Effector memory CD8-positive, alpha-beta T cell (primary cell): ENCODE results near the gene PPP6R1.

Experiments
- ATAC-seq: fragments of 150-1000 bp; cut with Tn5 transposase; replicated peaks from 2 replicates; pipeline ENCODE4 v1.10.0; 2021; ENCODE audit warnings: mild to moderate bottlenecking, moderate library complexity
- DNase-seq, 3 experiments: peaks; one replicate each; pipeline ENCODE4 v3.0.0; 2021
- H3K27ac Mint-ChIP-seq, 2 donors: one replicate each; pipeline ENCODE4 v1.8.0; 2022; ENCODE audit warnings: mild to moderate bottlenecking in 2 of 2, mixed read lengths in 2 of 2, moderate library complexity in 2 of 2
- H3K27me3 Mint-ChIP-seq, 2 donors: one replicate each; pipeline ENCODE4 v1.8.0; 2022; ENCODE audit warnings: mixed read lengths in 2 of 2
- H3K36me3 Mint-ChIP-seq: one replicate; pipeline ENCODE4 v1.8.0; 2022; ENCODE audit warnings: mild to moderate bottlenecking, moderate library complexity, mixed read lengths; ENCODE audit not compliant: insufficient read depth
- H3K4me1 Mint-ChIP-seq, 2 donors: one replicate each; pipeline ENCODE4 v1.8.0; 2022; ENCODE audit warnings: low read depth in 2 of 2, mixed read lengths in 2 of 2
- H3K4me3 Mint-ChIP-seq, 2 donors: one replicate each; pipeline ENCODE4 v1.8.0; 2022; ENCODE audit warnings: mild to moderate bottlenecking in 2 of 2, mixed read lengths in 2 of 2, moderate library complexity in 2 of 2
- H3K9me3 Mint-ChIP-seq, 2 donors: one replicate each; pipeline ENCODE4 v1.8.0; 2022; ENCODE audit warnings: mixed read lengths in 2 of 2

Gene PPP6R1

DNA sequence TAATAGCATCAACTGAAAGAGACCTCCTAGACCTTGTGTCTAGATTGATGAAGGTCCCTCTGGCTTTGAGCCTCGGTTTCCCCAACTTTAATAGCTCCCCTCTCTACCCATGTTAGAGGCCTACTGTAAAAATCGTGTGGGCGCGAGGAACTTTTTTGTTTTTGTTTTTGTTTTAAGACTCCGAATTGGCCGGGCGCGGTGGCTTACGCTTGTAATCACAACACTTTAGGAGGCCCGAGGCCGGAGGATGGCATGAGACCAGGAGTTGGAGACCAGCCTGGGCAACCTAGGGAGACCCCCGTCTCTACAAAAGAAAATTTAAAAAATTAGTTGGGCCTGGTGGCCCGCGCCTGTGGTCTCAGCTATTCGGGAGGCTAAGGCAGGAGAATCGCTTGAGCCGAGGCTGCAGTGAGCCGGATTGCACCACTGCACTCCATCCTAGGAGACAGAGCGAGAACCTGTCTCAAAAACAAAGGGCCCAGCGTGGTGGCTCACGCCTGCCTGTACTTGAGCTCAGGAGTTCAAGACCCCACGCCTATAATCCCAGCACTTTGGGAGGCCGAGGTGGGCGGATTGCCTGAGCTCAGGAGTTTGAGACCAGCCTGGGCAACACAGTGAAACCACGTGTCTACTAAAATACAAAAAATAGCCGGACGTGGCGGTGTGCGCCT is 858 bp upstream of the PPP6R1 start:
- peak overlapping the region; percentile 97 to 98 for H3K27ac Mint-ChIP-seq
- peaks cover 35 to 41% of the 10 kb centered on the region in 2 donors for H3K4me1 Mint-ChIP-seq
- no peak for DNase-seq
- H3K4me3 Mint-ChIP-seq = peak overlapping the region; percentile 91 to 93
- no peak for ATAC-seq
- peaks cover 34% of the 10 kb centered on the region for H3K36me3 Mint-ChIP-seq
- H3K27me3 Mint-ChIP-seq = no peaks in the 10 kb centered on the region
- H3K9me3 Mint-ChIP-seq = no peaks in the 10 kb centered on the region

DNA sequence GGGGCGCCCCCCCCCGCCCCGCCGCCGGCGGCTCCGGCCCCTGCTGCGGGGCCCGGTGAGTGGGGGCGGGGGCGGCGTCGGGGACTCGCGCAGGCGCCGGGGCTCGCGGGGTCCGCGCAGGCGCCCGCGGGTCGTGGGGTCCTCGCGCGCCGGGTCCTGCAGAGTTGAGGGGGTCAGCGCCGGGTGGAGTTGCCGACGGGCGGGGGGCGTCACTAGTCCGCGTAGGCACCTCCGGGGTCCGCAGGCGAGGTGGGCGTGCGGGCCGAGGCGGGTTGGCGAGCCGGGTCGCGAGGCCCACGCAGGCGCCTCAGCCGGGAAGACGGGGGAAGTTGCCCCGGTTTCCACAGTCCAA is 365 bp downstream of the PPP6R1 start:
- Mint-ChIP-seq H3K9me3 (no peaks in the 10 kb centered on the region), H3K27me3 (no peaks in the 10 kb centered on the region), H3K27ac (peak overlapping the region; percentile 97 to 98), H3K36me3 (peaks cover 40% of the 10 kb centered on the region), H3K4me3 (peak overlapping the region; percentile 93 to 96), H3K4me1 (peaks cover 47 to 53% of the 10 kb centered on the region in 2 donors)
- peak; percentile 5 for ATAC-seq
- DNase-seq = peak in 1 of 3 experiments; percentile 41

DNA sequence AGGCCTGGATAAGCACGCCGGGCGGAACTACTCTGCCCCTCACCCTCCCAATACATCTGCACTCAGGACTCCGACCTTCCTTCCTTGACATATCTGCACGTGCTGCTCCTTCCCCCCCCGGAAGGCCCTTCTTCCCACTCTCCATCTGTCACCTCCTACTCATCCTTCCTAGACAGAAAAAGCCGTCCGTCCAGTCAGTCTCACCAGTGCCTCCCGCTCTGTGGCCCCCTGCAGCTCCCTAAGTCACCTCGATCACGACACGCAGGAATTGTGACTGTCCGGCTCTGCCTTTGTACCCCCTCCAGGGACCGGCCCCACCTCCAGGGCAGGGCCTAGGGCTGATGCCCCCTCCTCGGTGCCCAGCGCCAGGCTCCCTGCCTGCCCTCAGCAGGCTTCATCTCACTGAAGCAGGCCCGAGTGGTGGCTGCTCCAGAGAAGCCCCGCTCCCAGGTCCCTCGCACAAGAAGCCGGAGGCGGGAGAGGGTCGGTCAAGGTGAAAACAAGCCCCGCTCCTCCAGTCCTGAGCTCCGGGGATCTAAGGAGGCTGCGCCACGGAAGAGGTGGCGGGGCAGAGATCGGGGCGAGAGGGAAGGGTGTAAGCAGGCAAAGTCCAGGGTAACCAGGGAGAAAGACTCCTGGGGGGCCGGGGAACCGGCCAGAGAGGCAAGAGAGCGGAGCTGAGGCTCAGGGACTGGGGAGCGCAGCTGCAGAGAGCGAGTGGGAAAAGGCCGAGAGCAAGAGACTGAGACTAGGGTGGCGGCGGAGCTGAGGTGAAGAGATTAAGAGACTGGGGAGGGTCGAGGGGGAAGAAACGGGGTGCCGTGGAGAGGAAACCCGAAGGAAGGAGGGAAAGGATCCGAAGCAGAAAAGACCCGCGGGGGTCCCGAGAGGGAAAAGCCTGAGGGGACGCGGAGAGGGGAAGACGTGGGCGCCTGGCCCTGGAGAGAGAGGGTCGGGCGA is 1.1 kb downstream of the PPP6R1 start:
- ATAC-seq (no peak), DNase-seq (peak in 1 of 3 experiments; percentile 23)
- Mint-ChIP-seq H3K27ac (peak overlapping the region; percentile 96 to 97), H3K36me3 (peaks cover 40% of the 10 kb centered on the region), H3K9me3 (no peaks in the 10 kb centered on the region), H3K4me1 (peaks cover 50 to 60% of the 10 kb centered on the region in 2 donors), H3K4me3 (peak overlapping the region; percentile 93 to 96), H3K27me3 (no peaks in the 10 kb centered on the region)

DNA sequence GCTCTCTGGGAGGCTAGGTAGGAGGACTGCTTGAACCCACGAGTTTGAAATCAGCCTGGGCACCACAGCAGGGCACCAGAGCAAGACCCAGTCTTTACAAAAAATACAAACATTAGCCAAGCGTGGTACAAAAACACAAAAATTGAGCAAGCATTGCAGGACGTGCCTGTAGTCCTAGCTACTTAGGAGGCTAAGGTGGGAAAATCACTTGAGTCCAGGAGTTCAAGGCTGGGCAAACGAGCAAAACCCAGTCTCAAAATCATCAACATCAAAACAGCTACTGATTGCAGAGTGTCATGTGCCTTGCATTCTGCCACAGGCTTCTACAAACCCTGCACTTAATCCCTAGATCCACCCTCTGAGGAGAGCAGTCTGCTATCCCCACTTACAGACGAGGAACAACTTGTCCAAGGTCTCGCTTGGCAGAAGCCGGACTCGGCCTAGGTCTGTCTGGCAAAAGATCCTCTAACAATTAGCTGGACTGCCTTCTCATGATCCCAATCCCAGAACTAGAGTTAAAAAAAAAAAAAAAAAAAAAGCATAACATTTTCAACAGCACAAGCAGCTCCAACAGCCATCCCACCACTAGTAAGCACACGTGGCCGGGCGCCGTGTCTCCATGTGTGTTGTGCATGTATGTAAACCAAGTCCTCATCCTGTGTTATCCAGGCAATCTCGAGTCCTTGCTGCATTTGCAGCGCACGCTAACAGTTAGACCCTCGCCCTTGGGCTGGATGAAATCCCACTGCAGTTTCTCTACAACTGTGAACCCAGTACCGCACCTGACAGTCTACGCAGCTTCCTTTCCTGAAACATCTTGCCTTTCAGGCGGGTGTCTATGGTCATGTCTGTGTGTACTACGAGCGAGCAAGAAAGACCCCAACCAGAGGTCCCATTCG is 2.0 kb downstream of the PPP6R1 start:
- Mint-ChIP-seq H3K27ac (peak overlapping the region; percentile 96 to 97), H3K4me3 (peak overlapping the region; percentile 93 to 96), H3K9me3 (no peaks in the 10 kb centered on the region), H3K4me1 (peaks cover 51 to 63% of the 10 kb centered on the region in 2 donors), H3K27me3 (no peaks in the 10 kb centered on the region), H3K36me3 (peaks cover 45% of the 10 kb centered on the region)
- DNase-seq = no peak
- no peak for ATAC-seq

DNA sequence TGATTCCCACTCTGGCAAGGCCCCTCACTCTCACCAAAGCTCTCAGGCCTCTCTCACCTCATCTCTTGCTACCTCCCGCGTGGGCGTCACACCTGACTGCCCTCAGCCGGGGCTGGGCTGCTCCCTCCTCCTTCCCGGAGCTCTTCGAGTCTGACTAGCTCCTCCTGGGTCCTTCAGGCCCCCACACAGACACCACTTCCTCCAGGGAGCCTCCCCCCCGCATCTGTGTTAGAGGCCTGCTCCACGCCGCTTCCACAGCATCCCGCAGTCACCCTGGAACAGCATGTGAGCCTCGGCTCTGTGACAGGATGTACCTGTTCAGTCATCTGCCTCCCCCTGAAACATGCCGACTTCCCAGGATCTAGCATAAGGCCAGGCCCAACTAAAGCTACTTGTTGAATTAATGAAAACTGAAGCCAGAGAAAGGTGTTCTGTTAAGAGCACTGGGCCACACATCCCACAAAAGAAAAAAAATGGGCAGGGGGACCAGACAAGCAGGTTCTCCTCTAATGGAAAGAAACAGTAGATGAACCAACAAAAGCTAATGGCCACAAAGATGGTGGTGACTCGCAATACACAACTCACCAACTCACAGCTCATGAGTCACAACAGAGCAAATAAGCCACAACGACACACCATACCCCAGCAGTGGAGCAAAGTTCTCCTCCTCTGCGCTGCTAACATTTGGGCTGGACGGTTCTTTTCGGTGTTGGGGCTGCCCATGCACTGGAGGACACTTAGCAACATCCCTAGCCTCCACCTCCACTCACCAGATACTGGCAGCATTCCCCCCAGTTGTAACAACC is 3.0 kb downstream of the PPP6R1 start:
- Mint-ChIP-seq H3K9me3 (no peaks in the 10 kb centered on the region), H3K27ac (peak overlapping the region; percentile 96 to 97), H3K36me3 (peaks cover 47% of the 10 kb centered on the region), H3K4me1 (peaks cover 61 to 73% of the 10 kb centered on the region in 2 donors), H3K4me3 (peak overlapping the region; percentile 93 to 96), H3K27me3 (no peaks in the 10 kb centered on the region)
- ATAC-seq (no peak), DNase-seq (peak in 2 of 3 experiments; percentile 30 to 38)

DNA sequence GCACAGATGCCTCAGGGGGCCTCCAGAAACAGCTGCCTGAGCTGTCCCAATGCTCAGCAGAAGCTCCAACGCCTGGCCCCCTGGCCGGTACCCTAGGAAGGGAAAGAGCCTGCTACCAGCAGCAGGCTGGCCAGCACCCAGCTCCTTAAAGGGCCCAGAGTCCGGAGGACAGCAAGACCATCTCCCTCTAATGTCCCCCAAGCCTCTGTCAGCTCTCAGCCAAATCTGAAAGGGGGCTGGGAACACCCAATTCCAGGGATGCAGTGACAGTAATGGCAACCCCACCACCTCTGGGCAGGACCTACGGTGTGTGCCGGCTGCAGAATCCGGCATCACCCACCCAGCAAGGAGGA is 4.2 kb downstream of the PPP6R1 start:
- peaks cover 65 to 73% of the 10 kb centered on the region in 2 donors for H3K4me1 Mint-ChIP-seq
- peak overlapping the region; percentile 93 to 96 for H3K4me3 Mint-ChIP-seq
- H3K27ac Mint-ChIP-seq = peak overlapping the region; percentile 96 to 97
- no peaks in the 10 kb centered on the region for H3K27me3 Mint-ChIP-seq
- peaks cover 45% of the 10 kb centered on the region for H3K36me3 Mint-ChIP-seq
- no peak for DNase-seq
- no peak for ATAC-seq
- no peaks in the 10 kb centered on the region for H3K9me3 Mint-ChIP-seq

DNA sequence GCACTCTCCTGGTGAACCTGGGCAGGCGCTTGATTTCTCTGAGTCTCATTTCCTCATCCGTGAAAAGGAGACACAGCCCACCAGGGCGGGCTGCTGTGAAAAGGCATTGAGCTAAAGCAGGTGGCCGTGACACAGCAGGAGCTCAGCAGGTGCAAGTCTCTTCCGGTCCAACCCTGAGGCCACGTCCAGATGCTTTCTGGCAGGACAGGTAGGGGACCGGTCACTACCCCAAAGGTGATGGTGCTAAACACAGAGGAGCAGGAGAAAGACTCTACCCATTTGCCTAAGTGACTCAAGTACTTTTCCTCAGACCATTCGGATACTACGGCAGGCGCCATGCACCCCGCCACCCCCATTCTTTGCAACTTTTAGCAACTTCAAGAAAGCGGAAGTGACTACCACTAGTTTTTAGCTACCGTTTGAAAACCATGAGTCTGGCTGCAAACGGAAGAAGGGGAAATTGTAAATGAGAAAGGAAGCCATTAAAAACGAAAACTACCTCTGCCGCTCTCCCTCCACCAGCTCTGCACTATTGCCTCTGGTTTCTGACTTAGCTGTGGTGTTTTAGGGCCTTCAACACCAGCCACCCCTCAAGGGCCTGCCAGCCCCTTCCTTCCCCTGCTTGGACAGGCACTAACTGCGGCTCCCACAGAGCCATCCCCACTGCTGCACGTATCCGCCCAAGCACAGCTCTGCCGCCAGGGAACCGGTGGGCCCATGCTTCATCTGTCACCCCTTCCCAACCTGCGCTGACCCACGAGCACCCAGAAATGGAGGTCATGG is 4.8 kb downstream of the PPP6R1 start:
- peak; percentile 60 to 73 (median 61) for DNase-seq

DNA sequence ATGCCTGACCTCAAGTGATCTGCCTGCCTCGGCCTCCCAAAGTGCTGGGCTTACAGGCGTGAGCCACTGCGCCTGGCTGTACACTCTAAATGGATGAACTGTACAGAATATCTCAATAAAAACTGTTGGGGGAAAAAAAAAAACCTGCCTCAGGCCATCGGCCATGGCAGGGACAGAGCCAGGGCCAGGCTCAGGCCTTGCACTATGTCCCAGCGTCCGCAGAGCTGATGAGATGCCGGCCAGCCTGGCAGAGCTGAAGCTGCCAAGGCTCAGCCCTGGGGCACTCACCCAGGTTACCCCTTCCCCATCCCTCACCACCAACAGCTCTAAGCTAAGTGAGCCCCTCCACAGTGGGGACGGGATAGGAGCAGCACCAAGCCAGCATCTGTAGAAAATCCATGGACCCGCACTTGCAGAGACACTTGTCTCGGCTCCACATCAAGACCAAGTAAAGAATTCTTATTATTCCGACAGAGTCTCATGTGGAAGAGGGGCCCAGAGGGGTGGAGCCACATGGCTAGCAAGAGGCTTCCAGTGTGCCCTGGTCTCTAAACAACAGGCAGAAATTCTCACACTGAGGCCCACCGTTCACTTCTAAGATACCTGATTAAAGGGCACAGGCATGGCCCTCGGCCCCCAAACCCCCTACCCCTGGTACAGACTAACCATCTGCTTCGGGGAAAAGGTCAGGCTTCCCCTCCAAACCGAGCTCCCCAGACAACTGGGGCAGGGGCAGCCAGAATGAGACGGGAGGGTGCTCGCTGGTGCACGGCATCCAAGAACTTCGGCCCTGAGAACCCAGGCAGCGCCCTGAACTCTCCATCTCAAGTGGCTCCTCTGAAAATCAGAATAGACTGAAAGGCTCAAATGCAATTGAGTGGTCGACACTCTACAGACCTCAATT is 5.8 kb downstream of the PPP6R1 start:
- ATAC-seq = no peak
- peaks cover 71 to 81% of the 10 kb centered on the region in 2 donors for H3K4me1 Mint-ChIP-seq
- DNase-seq = no peak
- peak overlapping the region; percentile 93 to 96 for H3K4me3 Mint-ChIP-seq
- peaks cover 39% of the 10 kb centered on the region for H3K36me3 Mint-ChIP-seq
- H3K27me3 Mint-ChIP-seq = no peaks in the 10 kb centered on the region
- H3K9me3 Mint-ChIP-seq = no peaks in the 10 kb centered on the region
- H3K27ac Mint-ChIP-seq = peak overlapping the region; percentile 96 to 97

More for the DNA sequence above, 4.8 kb downstream of the PPP6R1 start:
- peak; percentile 48 for ATAC-seq
- peaks cover 63 to 71% of the 10 kb centered on the region in 2 donors for H3K4me1 Mint-ChIP-seq
- H3K27ac Mint-ChIP-seq = peak overlapping the region; percentile 96 to 97
- H3K9me3 Mint-ChIP-seq = no peaks in the 10 kb centered on the region
- H3K27me3 Mint-ChIP-seq = no peaks in the 10 kb centered on the region
- H3K36me3 Mint-ChIP-seq = peaks cover 40% of the 10 kb centered on the region
- H3K4me3 Mint-ChIP-seq = peak overlapping the region; percentile 93 to 96

DNA sequence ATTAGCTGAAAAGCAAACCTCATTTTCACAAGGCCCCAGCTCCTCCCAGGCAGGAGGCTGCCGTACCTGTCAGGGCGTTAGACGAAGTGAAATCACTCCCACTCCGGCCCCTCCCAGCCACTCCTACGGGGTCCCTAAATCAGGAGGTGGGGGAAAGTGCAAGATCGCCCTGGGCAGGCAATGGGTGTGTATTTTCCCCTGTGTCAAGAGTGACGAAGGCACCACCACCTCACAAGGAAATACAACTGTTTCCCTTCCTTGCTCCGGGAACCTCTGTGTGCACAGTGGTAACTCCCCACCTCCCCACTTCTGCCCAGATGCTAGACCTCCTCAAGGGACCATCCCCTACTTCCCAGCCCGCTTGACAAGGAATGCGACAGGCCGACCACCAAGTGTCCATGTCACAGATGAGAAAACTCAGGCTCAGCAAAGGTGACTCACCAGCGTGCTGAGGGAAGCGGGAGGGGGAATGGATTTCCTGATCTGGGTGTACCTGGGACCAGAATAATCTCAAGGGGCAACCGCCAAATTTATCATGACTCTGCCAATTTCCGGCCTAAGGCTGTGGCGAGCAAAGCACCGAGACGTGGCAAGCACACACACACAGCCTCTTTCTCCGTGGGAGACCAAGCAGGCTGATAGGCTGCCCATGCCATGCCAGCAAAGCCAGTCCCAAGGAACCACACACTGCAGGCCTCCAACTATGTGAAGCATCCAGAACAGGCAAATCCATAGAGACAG is 7.3 kb downstream of the PPP6R1 start:
- peak; percentile 31 to 38 (median 32) for DNase-seq
- Mint-ChIP-seq H3K4me3 (peak overlapping the region; percentile 78 to 93), H3K9me3 (no peaks in the 10 kb centered on the region), H3K4me1 (peaks cover 56 to 68% of the 10 kb centered on the region in 2 donors), H3K27me3 (no peaks in the 10 kb centered on the region), H3K36me3 (peaks cover 32% of the 10 kb centered on the region), H3K27ac (peak overlapping the region; percentile 94 to 97)
- ATAC-seq = peak; percentile 35

DNA sequence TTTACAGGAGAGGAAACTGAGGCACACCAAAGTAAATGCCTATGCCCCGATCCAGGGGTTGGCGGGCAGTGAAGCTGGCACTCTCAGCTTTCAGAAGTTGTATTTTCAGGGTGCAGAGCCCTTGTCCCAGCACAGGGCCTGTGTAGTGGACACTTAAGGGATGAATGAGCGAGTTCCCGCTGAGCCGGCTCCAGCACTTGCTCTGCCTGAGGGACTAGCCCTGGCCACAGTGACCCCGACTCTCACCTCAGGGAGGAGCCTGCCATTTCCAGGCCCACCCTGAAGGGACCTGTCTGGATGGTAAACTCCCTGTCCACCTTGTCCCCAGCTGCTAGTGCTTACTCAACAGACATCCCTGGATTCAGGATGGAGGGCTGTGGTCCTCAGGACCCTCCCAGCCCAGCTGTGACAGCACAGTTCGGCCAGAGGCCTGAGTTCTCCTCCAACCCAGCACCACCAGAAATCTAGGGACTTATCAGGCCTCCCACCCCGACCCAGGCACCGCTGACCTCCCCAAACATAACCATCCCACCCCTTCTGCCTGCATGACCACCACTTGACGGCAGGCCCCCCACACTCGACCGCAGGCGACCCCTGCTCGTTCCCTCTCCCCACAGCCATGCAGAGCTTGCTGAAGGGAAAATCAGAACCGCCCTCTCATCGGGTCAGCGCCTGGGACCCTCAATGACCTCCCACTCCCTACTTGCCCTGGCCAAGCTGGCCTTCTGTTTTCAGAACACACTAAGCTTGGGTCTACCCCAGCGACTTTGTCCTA is 8.4 kb downstream of the PPP6R1 start:
- Mint-ChIP-seq H3K36me3 (peaks cover 37% of the 10 kb centered on the region), H3K27ac (peak overlapping the region; percentile 94 to 97), H3K27me3 (no peaks in the 10 kb centered on the region), H3K4me3 (peak overlapping the region; percentile 78 to 93), H3K9me3 (no peaks in the 10 kb centered on the region), H3K4me1 (peaks cover 45 to 62% of the 10 kb centered on the region in 2 donors)
- DNase-seq (no peak), ATAC-seq (no peak)
